HUES64 (cell line): ENCODE measurements around the gene ZBTB43. TPM values are rescaled to one million over a fixed set of nuclear protein-coding genes. Genes with fewer than 3 reads are reported as not detected.

Experiments used
- H3K27ac ChIP-seq: 2 replicates; pipeline ENCODE4 v1.7.0; 2013; ENCODE audit warnings: low read depth, low read length, inconsistent platforms
- H3K27me3 ChIP-seq: 2 replicates; pipeline ENCODE4 v1.6.1; 2013; ENCODE audit warnings: mild to moderate bottlenecking, low read length; ENCODE audit not compliant: insufficient read depth
- H3K36me3 ChIP-seq: 2 replicates; pipeline ENCODE4 v1.6.1; 2013; ENCODE audit warnings: mild to moderate bottlenecking, low read length; ENCODE audit not compliant: insufficient read depth
- H3K4me1 ChIP-seq: 2 replicates; pipeline ENCODE4 v1.6.1; 2013; ENCODE audit warnings: mild to moderate bottlenecking, low read length, moderate library complexity; ENCODE audit not compliant: insufficient read depth
- H3K4me3 ChIP-seq: 2 replicates; pipeline ENCODE4 v1.5.1; 2013; ENCODE audit warnings: mild to moderate bottlenecking, low read length, moderate library complexity
- H3K9ac ChIP-seq: 2 replicates; pipeline ENCODE4 v1.6.1; 2013; ENCODE audit warnings: mild to moderate bottlenecking, low read depth, low read length
- H3K9me3 ChIP-seq: 2 replicates; pipeline ENCODE4 v1.6.1; 2013; ENCODE audit warnings: low read depth, low read length; ENCODE audit not compliant: insufficient read depth
- WGBS: fragments of 150-250, 120-280 bp; methylation state at CpG from one replicate; pipeline ENCODE4 v1.1.7; 2013; ENCODE audit warnings: missing lambda C conversion rate; 5-methylcytosine and 5-hydroxymethylcytosine counted together
- polyA plus RNA-seq, 2 experiments: library from polyadenylated mRNA; stranded (reverse); fragments of 50-300 nt; gene quantifications; one replicate each; pipeline ENCODE4 v1.2.3, GENCODE V29; 2013

The ZBTB43 gene, protein sequence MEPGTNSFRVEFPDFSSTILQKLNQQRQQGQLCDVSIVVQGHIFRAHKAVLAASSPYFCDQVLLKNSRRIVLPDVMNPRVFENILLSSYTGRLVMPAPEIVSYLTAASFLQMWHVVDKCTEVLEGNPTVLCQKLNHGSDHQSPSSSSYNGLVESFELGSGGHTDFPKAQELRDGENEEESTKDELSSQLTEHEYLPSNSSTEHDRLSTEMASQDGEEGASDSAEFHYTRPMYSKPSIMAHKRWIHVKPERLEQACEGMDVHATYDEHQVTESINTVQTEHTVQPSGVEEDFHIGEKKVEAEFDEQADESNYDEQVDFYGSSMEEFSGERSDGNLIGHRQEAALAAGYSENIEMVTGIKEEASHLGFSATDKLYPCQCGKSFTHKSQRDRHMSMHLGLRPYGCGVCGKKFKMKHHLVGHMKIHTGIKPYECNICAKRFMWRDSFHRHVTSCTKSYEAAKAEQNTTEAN
- 4.3 TPM for polyA plus RNA-seq (2013, experiment 1 of 2)
- polyA plus RNA-seq (2013, experiment 2 of 2), result 6.1 TPM

DNA sequence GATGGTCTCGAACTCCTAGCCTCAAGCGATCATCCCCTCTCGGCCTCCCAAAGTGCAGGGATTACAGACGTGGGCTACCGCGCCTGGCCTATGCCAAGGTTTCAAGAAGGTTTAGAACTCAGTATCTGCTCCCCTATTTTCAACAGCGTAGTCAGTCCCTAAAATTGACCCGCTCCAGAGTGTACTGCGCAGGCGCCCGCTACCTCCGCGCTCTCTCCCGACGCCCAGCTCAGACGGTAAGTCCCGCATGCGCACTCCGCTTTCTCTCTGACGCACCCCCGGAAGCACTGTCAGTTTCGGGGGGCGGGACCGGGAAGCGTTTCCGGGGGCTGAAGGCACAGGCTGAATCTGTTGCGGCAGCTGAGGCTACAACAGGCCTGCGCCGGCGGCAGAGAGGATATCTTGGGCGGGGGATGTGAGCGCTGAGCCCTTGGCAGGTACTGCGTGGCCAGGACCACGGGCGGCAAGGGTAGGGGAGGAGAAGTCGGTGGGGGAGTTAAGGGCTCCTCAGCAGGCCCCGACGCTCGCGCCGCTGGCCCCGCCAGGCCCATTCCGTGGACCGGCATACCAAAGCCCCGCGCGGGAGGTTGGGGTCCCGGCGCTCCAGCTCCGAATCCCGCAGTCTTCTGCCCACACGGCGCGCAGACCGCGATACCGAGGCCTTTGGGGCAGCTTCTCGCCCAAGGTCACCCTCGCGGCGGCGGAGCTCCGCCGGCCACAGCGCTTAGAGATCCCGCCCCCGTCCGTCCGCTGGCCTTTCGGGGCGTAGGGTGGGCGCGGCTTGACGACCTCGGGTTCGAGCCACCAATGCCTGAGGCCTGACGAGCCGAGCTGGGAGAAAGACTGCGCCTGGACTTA, at the start of gene ZBTB43:
ZBTB43 (plus strand) TSS at position 345 of the 858 bp plus-strand sequence. CDS start 27,470 bp downstream, outside the sequence.
- Histone ChIP-seq H3K9me3 (no peaks in the 10 kb centered on the region), H3K9ac (peak within 1 kb of the TSS; percentile 78), H3K4me1 (peaks cover 9% of the 10 kb centered on the region), H3K36me3 (peaks cover 12% of the 10 kb centered on the region; the same call in 1 of the 2 replicates), H3K27me3 (peaks cover 16% of the 10 kb centered on the region; the same call in 1 of the 2 replicates), H3K27ac (peak within 1 kb of the TSS; percentile 71; the same call in 1 of the 2 replicates), H3K4me3 (peak within 1 kb of the TSS; percentile 92)
- WGBS, result 3% methylated on average over 79 of the region's 79 CpGs

DNA sequence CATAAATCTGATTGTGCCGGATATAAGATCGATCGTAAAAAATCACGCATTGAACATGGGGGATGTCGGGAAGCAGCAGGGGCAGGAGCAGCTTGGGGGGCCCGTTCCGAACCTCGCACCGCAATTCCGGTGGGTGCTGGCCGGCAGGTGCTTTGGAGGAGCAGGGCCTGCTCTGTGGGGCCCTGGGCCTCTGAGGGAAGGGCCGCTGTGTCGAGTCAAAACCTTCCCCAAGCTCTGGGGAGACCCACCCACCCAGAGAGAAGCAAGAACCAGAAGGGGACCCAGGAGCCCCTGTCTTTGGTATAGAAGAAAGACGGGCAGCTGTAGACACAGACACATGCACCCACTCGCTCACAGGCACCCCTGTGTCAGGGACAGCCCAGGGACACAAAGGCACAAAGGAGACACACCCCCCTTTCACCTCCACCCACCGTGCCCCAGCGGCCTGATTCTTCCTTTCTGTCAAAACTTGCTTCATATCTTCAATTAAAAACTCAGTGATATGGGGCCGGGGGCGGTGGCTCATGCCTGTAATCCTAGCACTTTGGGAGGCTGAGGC, 49.4 kb upstream of the ZBTB43 start:
- no peaks in the 10 kb centered on the region; the same call in 1 of the 2 replicates for H3K27me3 ChIP-seq
- WGBS, result 92% methylated on average over 19 of the region's 19 CpGs
- no peak overlapping the region for H3K9ac ChIP-seq
- no peak overlapping the region for H3K27ac ChIP-seq
- H3K4me3 ChIP-seq, result no peak overlapping the region
- H3K36me3 ChIP-seq, result no peaks in the 10 kb centered on the region
- no peaks in the 10 kb centered on the region for H3K4me1 ChIP-seq
- no peaks in the 10 kb centered on the region for H3K9me3 ChIP-seq

DNA sequence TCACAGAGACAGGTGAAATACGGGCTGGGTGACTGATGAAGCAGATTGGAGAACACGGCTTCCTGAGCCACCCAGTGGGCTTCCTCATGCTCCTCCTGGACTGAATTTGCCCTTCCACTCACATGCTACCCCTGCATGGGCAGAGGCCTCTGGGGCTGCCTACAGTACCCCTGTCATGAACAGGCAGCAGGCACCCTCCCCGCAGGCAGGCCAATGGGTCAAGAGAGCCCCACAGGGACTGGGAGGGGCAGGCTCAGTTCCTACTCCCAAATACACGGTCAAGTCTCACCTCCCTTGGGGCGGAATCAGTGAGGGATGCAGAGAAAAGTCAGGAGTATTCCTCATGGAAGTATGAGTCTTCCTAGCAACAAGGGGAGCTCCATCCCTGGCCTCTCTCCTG, 48.6 kb upstream of the ZBTB43 start:
- H3K4me1 ChIP-seq, result no peaks in the 10 kb centered on the region
- H3K27me3 ChIP-seq, result no peaks in the 10 kb centered on the region; the same call in 1 of the 2 replicates
- no peaks in the 10 kb centered on the region for H3K36me3 ChIP-seq
- no peak overlapping the region for H3K27ac ChIP-seq
- no peak overlapping the region for H3K4me3 ChIP-seq
- H3K9me3 ChIP-seq, result no peaks in the 10 kb centered on the region
- no peak overlapping the region for H3K9ac ChIP-seq
- 90% methylated on average over 5 of the region's 5 CpGs for WGBS

DNA sequence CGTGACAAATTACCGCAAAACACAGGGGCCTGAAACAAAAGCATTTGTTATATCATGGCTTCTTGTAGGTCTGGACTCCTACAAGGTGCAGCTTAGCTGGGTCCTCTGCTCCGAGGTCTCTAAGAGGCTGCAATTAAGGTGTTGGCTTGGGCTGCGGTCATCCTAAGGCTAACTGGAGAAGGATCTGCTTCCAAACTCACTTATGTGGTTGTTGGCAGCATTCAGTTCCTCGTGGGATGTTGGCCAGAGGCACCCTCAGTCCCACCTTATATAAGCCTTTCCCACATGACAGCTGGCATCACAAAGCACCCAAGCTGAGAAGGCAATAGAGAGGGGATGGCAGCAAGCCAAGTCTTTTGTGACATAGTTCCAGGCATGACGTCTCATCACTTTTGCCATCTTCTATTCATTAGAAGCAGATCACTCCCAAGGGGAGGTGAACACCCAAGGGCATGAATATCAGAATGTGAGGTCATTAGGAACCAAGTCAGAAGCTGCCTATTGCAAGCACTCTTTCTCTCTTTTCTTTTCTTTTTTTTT, 47.9 kb upstream of the ZBTB43 start:
- Histone ChIP-seq H3K27ac (no peak overlapping the region), H3K9me3 (no peaks in the 10 kb centered on the region), H3K4me3 (no peak overlapping the region), H3K36me3 (no peaks in the 10 kb centered on the region), H3K27me3 (no peaks in the 10 kb centered on the region; the same call in 1 of the 2 replicates), H3K4me1 (no peaks in the 10 kb centered on the region), H3K9ac (no peak overlapping the region)
- 85% methylated on average over 6 of the region's 6 CpGs for WGBS

DNA sequence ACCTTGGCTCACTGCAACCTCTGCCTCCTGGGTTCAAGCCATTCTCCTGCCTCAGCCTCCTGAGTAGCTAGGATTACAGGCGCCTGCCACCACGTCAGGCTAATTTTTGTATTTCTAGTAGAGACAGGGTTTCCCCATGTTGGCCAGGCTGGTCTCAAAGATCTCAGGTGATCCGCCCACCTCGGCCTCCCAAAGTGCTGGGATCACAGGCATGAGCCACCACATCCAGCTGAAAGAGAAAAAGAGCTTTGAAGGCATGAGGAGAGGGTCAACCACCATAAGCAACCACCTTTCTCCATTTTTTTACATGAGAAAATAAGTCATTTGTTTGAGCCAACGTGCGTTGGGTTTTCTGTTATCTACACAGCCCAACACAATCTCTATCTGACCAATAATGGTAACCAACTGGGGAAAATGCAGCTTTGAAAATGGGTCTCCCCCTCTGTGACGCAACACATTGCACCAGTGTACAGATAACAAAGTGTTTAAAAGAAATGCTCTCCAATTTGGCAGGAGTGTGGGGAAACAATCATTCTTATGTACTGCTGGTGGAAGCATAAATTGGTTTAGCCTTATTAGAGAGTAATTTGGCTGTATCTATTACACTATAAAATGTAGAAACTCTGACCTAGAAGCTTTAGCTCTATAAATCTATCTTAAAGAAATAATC, 45.8 kb upstream of the ZBTB43 start:
- no peaks in the 10 kb centered on the region for H3K9me3 ChIP-seq
- no peak overlapping the region for H3K4me3 ChIP-seq
- no peaks in the 10 kb centered on the region for H3K36me3 ChIP-seq
- 92% methylated on average over 7 of the region's 7 CpGs for WGBS
- H3K4me1 ChIP-seq, result no peaks in the 10 kb centered on the region
- no peak overlapping the region for H3K9ac ChIP-seq
- H3K27ac ChIP-seq, result no peak overlapping the region
- no peaks in the 10 kb centered on the region; the same call in 1 of the 2 replicates for H3K27me3 ChIP-seq

DNA sequence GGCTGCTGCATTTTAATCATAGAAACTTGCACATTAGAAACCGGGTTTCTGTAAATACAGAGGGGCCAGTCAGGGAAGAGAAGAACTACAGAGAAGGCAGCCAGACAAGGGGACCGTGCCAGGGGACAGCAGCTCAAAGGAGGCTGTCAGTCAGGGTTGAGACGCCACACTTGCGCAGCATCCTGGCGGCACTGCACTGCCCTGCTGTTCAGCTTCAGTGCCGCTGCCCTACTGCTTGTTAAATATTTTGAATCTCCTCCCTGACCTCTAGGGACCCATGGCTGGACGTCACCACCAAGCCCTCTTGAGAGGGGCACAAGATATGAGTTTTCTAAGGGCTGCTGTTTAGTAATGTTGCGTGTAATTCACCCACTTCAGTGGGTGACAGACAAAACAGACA, 43.6 kb upstream of the ZBTB43 start:
- H3K36me3 ChIP-seq, result no peaks in the 10 kb centered on the region
- H3K27ac ChIP-seq, result no peak overlapping the region
- H3K4me3 ChIP-seq, result no peak overlapping the region
- no peaks in the 10 kb centered on the region for H3K4me1 ChIP-seq
- no peak overlapping the region for H3K9ac ChIP-seq
- H3K27me3 ChIP-seq, result no peaks in the 10 kb centered on the region; the same call in 1 of the 2 replicates
- no peaks in the 10 kb centered on the region for H3K9me3 ChIP-seq
- WGBS, result 83% methylated on average over 8 of the region's 8 CpGs

DNA sequence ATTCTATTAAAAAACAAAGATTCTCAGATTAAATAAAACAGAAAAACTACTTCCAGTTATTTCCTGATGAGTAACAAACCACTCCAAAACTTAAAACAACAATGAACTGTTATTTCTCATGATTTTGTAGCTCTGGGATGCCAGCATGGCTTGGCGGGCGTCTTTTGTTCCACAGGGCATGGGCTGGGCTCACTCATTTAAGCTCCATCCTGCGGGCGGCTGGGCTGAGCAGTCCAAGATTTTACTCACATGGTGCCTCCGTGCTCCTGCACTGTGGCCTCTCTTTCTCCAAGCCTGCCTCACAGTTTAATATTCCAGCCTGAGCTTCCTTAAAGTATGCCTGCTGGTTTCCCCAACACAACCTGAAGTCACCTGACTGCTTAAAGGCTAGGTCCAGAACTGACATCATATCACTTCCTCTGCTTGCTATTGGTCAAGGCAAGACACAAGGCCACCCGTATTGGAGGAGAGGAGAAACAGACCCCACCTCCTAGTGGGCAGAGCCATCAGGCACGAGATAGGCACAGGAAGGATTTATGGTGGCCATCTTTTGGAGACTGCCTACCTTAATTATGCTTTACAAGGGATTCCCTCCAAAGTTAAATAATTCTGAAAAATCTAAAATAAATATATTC, 41.6 kb upstream of the ZBTB43 start:
- Histone ChIP-seq H3K4me1 (no peaks in the 10 kb centered on the region), H3K27ac (no peak overlapping the region), H3K4me3 (no peak overlapping the region), H3K9me3 (no peaks in the 10 kb centered on the region), H3K27me3 (no peaks in the 10 kb centered on the region; the same call in 1 of the 2 replicates), H3K9ac (no peak overlapping the region), H3K36me3 (no peaks in the 10 kb centered on the region)
- 92% methylated on average over 6 of the region's 7 CpGs for WGBS

DNA sequence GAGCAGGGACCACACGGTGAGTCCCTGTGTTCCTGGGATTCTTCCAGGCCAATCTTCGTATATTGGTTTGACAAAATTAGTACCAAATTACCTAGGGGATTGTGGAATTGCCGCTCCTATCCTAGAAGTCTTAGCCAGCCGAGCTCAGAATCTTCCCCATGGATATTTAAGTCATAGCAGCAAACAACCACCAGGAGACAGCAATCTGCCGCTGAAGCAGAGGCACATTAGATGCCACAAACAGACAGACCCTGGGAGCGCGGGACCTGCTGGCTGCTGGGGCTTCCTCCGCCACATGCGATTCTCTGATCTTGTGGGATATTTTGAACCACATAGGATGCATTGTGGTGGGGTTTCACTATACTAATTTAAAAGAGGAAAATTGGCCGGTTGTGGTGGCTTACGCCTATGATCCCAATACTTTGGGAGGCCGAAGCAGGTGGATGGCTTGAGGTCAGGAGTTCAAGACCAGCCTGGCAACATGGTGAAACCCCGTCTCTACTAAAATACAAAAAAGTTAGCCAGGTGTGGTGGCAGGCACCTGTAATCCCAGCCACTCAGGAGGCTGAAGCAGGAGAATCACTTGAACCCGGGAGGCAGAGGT, 31.7 kb upstream of the ZBTB43 start:
- Histone ChIP-seq H3K27ac (no peak overlapping the region), H3K4me3 (no peak overlapping the region), H3K9me3 (no peaks in the 10 kb centered on the region), H3K36me3 (no peaks in the 10 kb centered on the region), H3K4me1 (no peaks in the 10 kb centered on the region), H3K9ac (no peak overlapping the region), H3K27me3 (peaks cover 7% of the 10 kb centered on the region; the same call in 1 of the 2 replicates)
- whole genome bisulfite sequencing, result 72% methylated on average over 14 of the region's 14 CpGs

DNA sequence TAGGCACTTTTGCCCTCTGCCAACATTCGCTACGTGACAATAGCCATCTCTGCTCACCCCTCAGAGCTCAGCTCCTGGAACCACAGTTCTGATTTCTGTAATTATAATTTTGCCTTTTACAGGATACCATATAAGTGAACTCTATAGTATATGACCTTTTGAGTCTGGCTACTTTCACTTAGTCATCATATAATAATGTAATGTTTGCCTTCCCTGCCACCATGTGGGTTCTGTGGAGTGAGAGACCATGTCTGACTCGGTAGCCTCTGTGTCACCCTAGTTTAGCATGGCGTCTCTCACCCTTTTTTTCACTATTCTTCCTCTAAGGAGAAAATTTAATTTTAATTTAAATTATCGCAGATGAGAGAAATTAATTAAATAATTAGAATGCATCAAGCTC, 28.9 kb upstream of the ZBTB43 start:
- Histone ChIP-seq H3K9ac (no peak overlapping the region), H3K9me3 (no peaks in the 10 kb centered on the region), H3K4me3 (no peak overlapping the region), H3K27me3 (peaks cover 7% of the 10 kb centered on the region; the same call in 1 of the 2 replicates), H3K4me1 (no peaks in the 10 kb centered on the region), H3K36me3 (no peaks in the 10 kb centered on the region), H3K27ac (no peak overlapping the region)
- 95% methylated on average over 2 of the region's 5 CpGs for WGBS
